ENCODE results near the gene LY6G6D.

DNA sequence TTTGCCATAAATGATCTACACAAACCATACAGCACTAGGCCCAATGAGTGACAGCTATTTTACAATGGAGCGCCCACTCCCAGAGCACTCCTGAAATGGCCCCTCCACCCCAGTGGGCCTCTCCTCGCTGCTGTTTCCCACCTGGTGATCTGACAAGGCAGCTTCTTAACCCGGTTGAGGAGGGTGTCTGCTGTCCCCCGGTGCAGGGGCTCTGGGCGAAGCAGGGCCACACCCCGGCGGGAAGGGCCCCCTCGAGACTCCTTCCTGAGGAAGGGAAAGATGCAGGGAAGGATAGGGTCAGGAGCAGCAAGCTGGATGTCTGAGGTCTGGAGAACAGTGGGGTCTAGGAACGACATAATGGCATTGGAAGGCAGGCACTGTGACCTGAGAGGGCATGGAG lies 22.3 kb upstream of the LY6G6D start:
- TF ChIP-seq POLR2A (IDR thresholded peaks at IDR 0.05) (no peak), EP300 (IDR thresholded peaks at IDR 0.05) (no peak)
- TF ChIP-seq, protein P1, sequence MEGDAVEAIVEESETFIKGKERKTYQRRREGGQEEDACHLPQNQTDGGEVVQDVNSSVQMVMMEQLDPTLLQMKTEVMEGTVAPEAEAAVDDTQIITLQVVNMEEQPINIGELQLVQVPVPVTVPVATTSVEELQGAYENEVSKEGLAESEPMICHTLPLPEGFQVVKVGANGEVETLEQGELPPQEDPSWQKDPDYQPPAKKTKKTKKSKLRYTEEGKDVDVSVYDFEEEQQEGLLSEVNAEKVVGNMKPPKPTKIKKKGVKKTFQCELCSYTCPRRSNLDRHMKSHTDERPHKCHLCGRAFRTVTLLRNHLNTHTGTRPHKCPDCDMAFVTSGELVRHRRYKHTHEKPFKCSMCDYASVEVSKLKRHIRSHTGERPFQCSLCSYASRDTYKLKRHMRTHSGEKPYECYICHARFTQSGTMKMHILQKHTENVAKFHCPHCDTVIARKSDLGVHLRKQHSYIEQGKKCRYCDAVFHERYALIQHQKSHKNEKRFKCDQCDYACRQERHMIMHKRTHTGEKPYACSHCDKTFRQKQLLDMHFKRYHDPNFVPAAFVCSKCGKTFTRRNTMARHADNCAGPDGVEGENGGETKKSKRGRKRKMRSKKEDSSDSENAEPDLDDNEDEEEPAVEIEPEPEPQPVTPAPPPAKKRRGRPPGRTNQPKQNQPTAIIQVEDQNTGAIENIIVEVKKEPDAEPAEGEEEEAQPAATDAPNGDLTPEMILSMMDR (IDR thresholded peaks at IDR 0.05), result no peak

Data from tibial nerve (tissue), 4 donors.